HepG2 (cell line): ENCODE data around the gene HADH. TPM values are rescaled to one million over a fixed set of nuclear protein-coding genes. Genes with fewer than 3 reads are reported as not detected.

ENCODE experiments used
- ATRX ChIP-seq: sonication (generic); formaldehyde crosslinking; IDR thresholded peaks from 2 replicates; pipeline ENCODE4 v1.4.0; 2020; ENCODE audit warnings: missing genetic modification reagents, borderline replicate concordance
- BCL6 ChIP-seq: IDR thresholded peaks from 2 replicates; pipeline ENCODE4 v1.6.1; 2016; ENCODE audit warnings: missing genetic modification reagents, missing compliant biosample characterization
- BORCS8-MEF2B ChIP-seq: sonication (generic); formaldehyde crosslinking; IDR thresholded peaks from 2 replicates; pipeline ENCODE4 v1.8.0; 2022; ENCODE audit warnings: mild to moderate bottlenecking, missing genetic modification reagents
- CEBPB ChIP-seq: IDR thresholded peaks from 2 replicates; pipeline ENCODE4 v1.6.1; 2011; ENCODE audit warnings: low read depth, low read length, improper control_type of control experiment, borderline replicate concordance
- CEBPG ChIP-seq: IDR thresholded peaks from 2 replicates; pipeline ENCODE4 v1.6.1; 2016
- ETV6 ChIP-seq: sonication (generic); formaldehyde crosslinking; conservative IDR thresholded peaks from 2 replicates; pipeline ENCODE4 v1.4.0; 2020; ENCODE audit warnings: missing genetic modification reagents
- HDAC6 ChIP-seq: fragments of 200-600 bp; sonication (generic); IDR thresholded peaks from 2 replicates; pipeline ENCODE4 v1.7.0; 2017; ENCODE audit warnings: mild to moderate bottlenecking, antibody characterized with exemption, low read length, low read depth
- KMT2A ChIP-seq: sonication (generic); formaldehyde crosslinking; IDR thresholded peaks from 2 replicates; pipeline ENCODE4 v1.4.0; 2020; ENCODE audit warnings: missing genetic modification reagents
- NR2C2 ChIP-seq: sonication (generic); formaldehyde crosslinking; IDR thresholded peaks from 2 replicates; pipeline ENCODE4 v1.4.0; 2020; ENCODE audit warnings: missing genetic modification reagents, mild to moderate bottlenecking, moderate library complexity, borderline replicate concordance
- PAX8 ChIP-seq: sonication (generic); formaldehyde crosslinking; IDR thresholded peaks from 2 replicates; pipeline ENCODE4 v1.8.0; 2022; ENCODE audit warnings: mild to moderate bottlenecking, missing genetic modification reagents, borderline replicate concordance
- RAD21 ChIP-seq: fragments of 450-650 bp; formaldehyde crosslinking; IDR thresholded peaks from 2 replicates; pipeline ENCODE4 v1.5.0; 2020; ENCODE audit warnings: mild to moderate bottlenecking
- XRCC5 ChIP-seq: fragments of 200-400 bp; formaldehyde crosslinking; optimal IDR thresholded peaks from 2 replicates; pipeline ENCODE3; 2017; ENCODE audit warnings: mild to moderate bottlenecking, low read length
- ZBTB3 ChIP-seq: sonication (generic); formaldehyde crosslinking; IDR thresholded peaks from 2 replicates; pipeline ENCODE4 v1.4.0; 2020; ENCODE audit warnings: low read depth, mild to moderate bottlenecking, moderate library complexity, missing genetic modification reagents, borderline replicate concordance
- ZC3H13 ChIP-seq: sonication (generic); formaldehyde crosslinking; IDR thresholded peaks from 2 replicates; pipeline ENCODE4 v1.8.1; 2023; ENCODE audit warnings: mild to moderate bottlenecking, missing genetic modification reagents, moderate library complexity
- ZNF543 ChIP-seq: sonication (generic); formaldehyde crosslinking; IDR thresholded peaks from 2 replicates; pipeline ENCODE4 v1.4.0; 2020; ENCODE audit warnings: mild to moderate bottlenecking, missing genetic modification reagents
- polyA plus RNA-seq, 8 experiments: library from polyadenylated mRNA; depleted of rRNA in 3 of 8; stranded (reverse) in 7 of 8; unstranded in 1 of 8; fragments of >200 nt; fragmentation: Illumina TruSeq in 4 of 8; extraction: Trizol in 4 of 8; gene quantifications; 2 replicates each; pipeline versions ENCODE4 v1.2.1 to v1.2.3, GENCODE V29; 2011 to 2016; ENCODE audit warnings: low read depth in 4 of 8, missing spikeins in 1 of 8, mixed read lengths in 1 of 8; ENCODE audit not compliant: insufficient read depth in 1 of 8
- total RNA-seq, 5 experiments: library from RNA; depleted of rRNA; stranded (reverse); fragments of >200 nt; fragmentation: Illumina TruSeq; extraction: Trizol; gene quantifications; 2 replicates each; pipeline ENCODE4 v1.2.3, GENCODE V29; 2016; ENCODE audit warnings: low read depth in 1 of 5
- TF ChIP-seq, protein P1 (sequence below): sonication (generic); formaldehyde crosslinking; IDR thresholded peaks from 2 replicates; pipeline ENCODE4 v1.9.0; 2021; ENCODE audit warnings: missing genetic modification reagents, mild to moderate bottlenecking, borderline replicate concordance
- TF ChIP-seq, protein P2 (sequence below): sonication (generic); formaldehyde crosslinking; IDR thresholded peaks from 2 replicates; pipeline ENCODE4 v1.8.0; 2022; ENCODE audit warnings: missing genetic modification reagents, low read depth, mild to moderate bottlenecking, borderline replicate concordance

The HADH gene
- total and polyA plus RNA-seq, 2 of the 13 experiments (the other 11 are each of a cell fraction or from before 2014, with no cell fraction given), result 29.6 to 33.9 TPM

DNA sequence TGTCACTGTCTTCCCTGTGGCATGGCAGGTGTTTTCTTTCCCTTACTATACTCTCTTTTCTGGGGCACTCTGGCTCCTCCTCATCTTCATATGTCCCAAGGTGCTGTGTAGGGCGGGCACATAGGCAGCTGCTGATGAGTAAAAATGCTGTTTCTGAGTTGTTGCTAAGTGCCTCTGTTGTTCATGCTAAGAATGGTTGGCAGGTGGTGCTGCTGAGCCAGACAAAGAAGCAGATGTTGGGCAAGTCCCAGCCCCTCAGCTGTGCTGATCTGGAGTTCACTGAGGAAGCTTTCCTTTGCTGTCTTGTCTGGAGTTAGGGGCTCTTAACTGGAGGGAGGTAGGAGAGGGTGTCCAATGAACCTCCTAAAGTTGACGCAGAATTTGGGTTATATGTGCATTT is 40.6 kb downstream of the HADH start (continued):
- TF ChIP-seq, protein P1, sequence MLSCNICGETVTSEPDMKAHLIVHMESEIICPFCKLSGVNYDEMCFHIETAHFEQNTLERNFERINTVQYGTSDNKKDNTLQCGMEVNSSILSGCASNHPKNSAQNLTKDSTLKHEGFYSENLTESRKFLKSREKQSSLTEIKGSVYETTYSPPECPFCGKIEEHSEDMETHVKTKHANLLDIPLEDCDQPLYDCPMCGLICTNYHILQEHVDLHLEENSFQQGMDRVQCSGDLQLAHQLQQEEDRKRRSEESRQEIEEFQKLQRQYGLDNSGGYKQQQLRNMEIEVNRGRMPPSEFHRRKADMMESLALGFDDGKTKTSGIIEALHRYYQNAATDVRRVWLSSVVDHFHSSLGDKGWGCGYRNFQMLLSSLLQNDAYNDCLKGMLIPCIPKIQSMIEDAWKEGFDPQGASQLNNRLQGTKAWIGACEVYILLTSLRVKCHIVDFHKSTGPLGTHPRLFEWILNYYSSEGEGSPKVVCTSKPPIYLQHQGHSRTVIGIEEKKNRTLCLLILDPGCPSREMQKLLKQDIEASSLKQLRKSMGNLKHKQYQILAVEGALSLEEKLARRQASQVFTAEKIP (CRISPR knock-in tag), result no peak
- TF ChIP-seq ZBTB3 (no peak), PAX8 (CRISPR knock-in tag) (no peak), BORCS8-MEF2B (no peak), ZC3H13 (CRISPR knock-in tag) (no peak), BCL6 (no peak), XRCC5 (no peak), HDAC6 (no peak), KMT2A (CRISPR knock-in tag) (no peak), CEBPG (peak; percentile 64), ETV6 (CRISPR knock-in tag) (no peak), RAD21 (CRISPR knock-in tag) (peak; percentile 45; the same call in 1 of the 2 replicates), ATRX (no peak), NR2C2 (no peak), ZNF543 (CRISPR knock-in tag) (no peak), CEBPB (peak; percentile 52; the same call in 1 of the 2 replicates)
- TF ChIP-seq, protein P2, sequence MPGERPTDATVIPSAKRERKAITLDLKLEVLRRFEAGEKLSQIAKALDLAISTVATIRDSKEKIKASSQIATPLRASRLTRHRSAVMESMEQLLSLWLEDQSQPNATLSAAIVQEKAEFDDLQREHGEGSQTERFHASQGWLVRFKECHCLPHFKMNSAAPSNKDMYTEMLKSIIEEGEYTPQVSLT, result no peak
